Measurements from ENCODE around the gene SLC25A34.
"Not testable (repeated sequence)": the region's sequence is repeated elsewhere in the genome, so short reads cannot be mapped to it uniquely, and the experiment has no call there.

SLC25A34 gene

GRCh38 chr1:15736038-15736891, at the start of gene SLC25A34:
Gene SLC25A34 (plus strand): TSS chr1:15736258. CDS start chr1:15736486, 228 bp downstream.
- no peak for DNase-seq

- no peak for DNase-seq
Measured at GRCh38 chr1:15687446-15687845, 48.6 kb upstream of the SLC25A34 start.

- DNase-seq = no peak
Measured at GRCh38 chr1:15690317-15690716, 45.7 kb upstream of the SLC25A34 start.

- DNase-seq = no peak
Measured at GRCh38 chr1:15691434-15692032, 44.5 kb upstream of the SLC25A34 start.

- DNase-seq = no peak
Measured at GRCh38 chr1:15692121-15692682, 43.9 kb upstream of the SLC25A34 start.

DNA sequence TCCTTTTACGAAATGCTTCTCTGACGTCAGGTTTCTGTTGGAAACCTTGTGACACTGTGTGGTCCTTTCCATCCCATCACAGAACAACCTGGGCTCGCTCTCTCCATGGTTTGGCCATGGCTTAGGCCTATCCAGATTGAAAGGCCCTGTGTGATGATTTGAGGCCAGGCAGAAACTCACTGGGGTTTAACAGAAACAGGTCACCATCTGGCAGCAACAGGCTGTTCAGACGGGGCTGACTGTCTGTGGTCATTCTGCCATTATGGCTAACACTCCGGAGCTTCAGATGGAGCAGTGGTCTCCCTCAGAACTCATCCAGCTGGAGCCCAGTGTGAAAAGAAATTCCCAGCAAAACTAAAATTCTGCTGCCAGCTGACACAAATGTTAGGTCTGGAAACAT, 42.7 kb upstream of the SLC25A34 start:
- DNase-seq = no peak

DNA sequence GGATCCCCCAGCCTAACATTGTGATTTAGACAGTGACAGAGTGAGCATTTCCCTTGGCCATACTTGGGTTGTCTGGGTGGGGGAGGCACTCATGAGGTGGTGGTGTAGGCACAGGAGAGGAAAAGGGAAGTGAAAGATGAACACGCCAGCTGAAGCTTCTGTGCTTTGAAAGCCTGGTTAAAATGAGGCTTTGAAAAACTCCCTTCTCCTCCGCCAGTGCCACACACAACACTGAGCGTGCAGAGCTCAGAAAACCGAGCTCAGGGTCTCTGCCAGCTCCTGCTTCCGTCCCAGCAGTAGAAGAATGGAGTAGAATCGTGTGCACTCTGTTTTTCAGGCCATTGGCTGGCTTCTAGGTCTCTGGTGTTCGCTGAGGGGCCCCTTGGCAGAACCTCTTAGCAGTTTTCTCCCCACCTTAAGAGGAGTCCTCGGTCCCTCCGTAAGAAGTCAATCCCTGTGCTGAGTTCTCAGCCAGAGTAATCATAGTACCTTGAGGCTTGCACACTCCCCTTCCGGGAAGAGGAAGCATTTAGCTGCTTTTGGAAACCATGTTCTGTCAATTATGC, 39.0 kb upstream of the SLC25A34 start:
- DNase-seq = no peak

GRCh38 chr1:15698201-15698600, 37.9 kb upstream of the SLC25A34 start:
- no peak for DNase-seq

GRCh38 chr1:15699321-15699720, 36.7 kb upstream of the SLC25A34 start:
- DNase-seq = not testable (repeated sequence)

DNA sequence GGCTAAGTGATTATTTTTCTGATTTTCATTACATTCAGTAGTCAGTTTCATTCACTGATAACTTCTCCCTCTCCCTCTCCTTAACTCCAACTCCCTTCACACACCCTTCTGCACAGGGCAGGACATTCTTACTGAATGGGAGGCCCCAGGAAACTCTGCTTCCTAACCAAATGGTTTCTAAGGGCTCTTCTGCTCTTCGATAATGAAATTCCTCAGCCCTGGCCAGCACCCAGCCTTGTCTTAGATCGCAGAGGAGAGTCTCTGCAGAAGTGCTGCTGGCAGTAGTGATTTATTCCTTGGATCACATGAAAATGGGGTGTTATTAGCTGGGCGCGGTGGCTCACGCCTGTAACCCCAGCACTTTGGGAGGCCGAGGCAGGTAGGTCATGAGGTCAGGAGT, 35.5 kb upstream of the SLC25A34 start:
- no peak for DNase-seq

DNA sequence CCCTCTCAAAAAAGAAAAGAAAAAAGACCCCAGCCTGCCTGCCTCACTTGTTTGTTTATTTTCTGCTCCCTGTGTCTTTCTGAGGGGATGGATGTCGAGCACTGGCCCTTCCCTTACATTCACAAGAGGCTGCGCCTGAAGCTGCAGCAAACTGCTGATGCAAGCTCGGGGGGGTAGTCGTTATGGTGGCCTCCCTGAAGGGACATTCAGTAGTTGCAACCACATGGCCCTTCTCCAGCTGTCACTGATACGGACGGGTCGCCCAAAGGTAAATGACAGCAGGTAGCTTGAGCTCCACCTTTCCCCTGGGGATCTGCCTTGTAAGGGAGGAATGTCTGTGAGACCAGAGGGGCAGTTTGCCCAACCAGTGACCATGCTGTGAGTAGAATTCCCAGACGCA, 34.3 kb upstream of the SLC25A34 start:
- no peak for DNase-seq

- DNase-seq = no peak
Measured at GRCh38 chr1:15702722-15703550, 33.1 kb upstream of the SLC25A34 start.

GRCh38 chr1:15703562-15703961, 32.5 kb upstream of the SLC25A34 start:
- no peak for DNase-seq

DNA sequence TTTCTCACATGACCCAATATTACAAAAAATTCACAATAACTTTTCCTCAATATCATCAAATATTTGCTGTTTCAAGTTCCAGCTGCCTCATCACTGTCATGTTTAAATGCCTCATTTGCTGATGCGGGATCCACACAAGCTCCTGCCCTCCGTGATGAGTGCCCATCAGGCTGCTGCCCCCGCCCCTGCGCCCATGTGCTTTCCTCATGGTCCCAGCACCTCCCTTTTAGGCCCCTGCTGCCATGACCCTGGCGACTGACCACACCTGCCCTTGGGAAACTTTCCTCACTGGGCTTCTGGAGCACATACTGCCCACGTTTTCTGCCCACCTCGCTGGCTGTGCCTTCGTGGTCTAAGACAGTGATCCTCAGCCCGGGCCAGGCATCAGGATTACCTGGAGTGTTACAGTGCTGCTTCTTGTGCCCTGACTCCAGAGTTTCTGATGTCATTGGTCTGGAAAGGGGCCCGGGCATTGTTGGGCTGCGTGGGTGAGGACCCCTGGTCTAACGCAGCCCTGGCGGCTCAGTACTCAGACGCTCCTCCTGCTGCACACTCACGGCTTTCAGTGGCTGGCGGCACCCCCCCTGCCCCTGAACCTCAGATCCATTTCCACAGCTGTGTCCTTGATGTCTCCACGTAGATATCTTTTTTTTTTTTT, 31.4 kb upstream of the SLC25A34 start:
- no peak for DNase-seq

- no peak for DNase-seq
Measured at GRCh38 chr1:15705184-15705566, 30.9 kb upstream of the SLC25A34 start.

GRCh38 chr1:15706751-15707150, 29.3 kb upstream of the SLC25A34 start:
- DNase-seq = no peak

- DNase-seq = no peak
Measured at GRCh38 chr1:15707239-15707925, 28.7 kb upstream of the SLC25A34 start.

DNA sequence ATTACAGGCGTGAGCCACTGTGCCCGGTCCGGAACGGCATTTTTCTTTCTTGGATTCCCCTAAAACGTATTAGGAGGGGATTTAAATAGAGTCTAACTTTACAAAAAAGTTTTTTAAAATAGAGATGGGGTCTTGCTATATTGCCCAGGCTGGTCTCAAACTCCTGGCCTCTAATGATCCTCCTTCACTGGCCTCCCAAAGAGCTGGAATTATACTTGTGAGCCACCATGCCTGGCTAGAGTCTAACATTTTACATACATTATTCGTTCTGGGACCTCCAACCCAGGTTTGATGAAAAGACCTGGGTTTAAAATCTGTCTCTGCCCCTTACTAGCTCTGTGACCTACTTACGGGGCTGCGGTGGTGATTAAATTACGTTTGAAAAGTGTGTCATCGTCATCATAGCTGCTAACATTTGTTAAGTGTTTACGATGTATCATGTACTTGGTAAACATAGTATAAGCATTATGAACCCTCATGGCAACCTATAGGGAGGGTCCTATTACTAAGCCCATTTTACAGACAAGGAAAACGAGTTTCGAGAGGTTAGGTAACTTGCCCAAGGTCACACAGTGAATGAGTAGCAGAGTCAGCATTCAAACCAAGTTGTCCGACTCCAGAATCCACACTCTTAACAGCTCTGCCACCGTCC, 27.4 kb upstream of the SLC25A34 start:
- DNase-seq = no peak

GRCh38 chr1:15709226-15709625, 26.8 kb upstream of the SLC25A34 start:
- DNase-seq = no peak

DNA sequence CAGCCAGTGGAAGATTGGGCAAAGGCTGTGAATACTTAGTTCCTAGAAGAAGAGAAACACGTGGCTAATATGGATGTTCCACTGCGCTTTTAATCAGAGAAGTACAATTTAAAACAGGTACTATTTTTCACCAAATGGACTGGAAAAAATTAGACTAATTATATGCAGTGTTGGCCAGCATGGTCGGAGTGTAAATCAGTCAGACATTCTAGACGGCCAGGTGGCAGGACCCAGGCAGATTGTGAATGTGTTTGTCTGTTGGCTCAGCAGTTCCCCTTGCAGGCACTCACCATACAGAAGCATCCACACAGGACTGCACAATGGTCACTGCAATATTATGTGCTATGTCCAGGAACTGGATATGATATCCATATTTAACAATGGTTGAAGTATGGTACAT, 23.9 kb upstream of the SLC25A34 start:
- DNase-seq = no peak
